Skeletal muscle tissue (tissue), 4 donors: Measurements from ENCODE around the gene SLC28A2. TPM values are rescaled to one million over a fixed set of nuclear protein-coding genes. Genes with fewer than 3 reads are reported as not detected.
"Not testable (repeated sequence)": the region's sequence is repeated elsewhere in the genome, so short reads cannot be mapped to it uniquely, and the experiment has no call there.

Experiments
- H3K27ac ChIP-seq: one replicate; pipeline ENCODE4 v1.7.0; 2013; ENCODE audit warnings: mild to moderate bottlenecking, low read depth, low read length, inconsistent platforms
- H3K27me3 ChIP-seq, 3 donors: one replicate each; pipeline ENCODE4 v1.7.0; 2013; ENCODE audit warnings: low read length in 3 of 3; ENCODE audit not compliant: control insufficient read depth in 3 of 3, insufficient read depth in 3 of 3
- H3K36me3 ChIP-seq, 3 donors: one replicate each; pipeline ENCODE4 v1.7.0; 2013; ENCODE audit warnings: low read length in 3 of 3; ENCODE audit not compliant: control insufficient read depth in 3 of 3, insufficient read depth in 3 of 3
- H3K4me1 ChIP-seq, 3 donors: one replicate each; pipeline ENCODE4 v1.7.0; 2013; ENCODE audit warnings: low read length in 3 of 3, mild to moderate bottlenecking in 3 of 3; ENCODE audit not compliant: control insufficient read depth in 3 of 3, insufficient read depth in 3 of 3
- H3K4me3 ChIP-seq, 3 donors: one replicate each; pipeline ENCODE4 v1.7.0; 2013; ENCODE audit warnings: low read length in 3 of 3
- H3K9ac ChIP-seq, 3 donors: one replicate each; pipeline ENCODE4 v1.7.0; 2013; ENCODE audit warnings: low read length in 3 of 3, mild to moderate bottlenecking in 3 of 3, moderate library complexity in 2 of 3, low read depth in 1 of 3
- H3K9me3 ChIP-seq, 3 donors: one replicate each; pipeline ENCODE4 v1.7.0; 2013; ENCODE audit warnings: low read length in 3 of 3; ENCODE audit not compliant: control insufficient read depth in 3 of 3
- total RNA-seq: library from RNA; depleted of rRNA; stranded (reverse); fragments of >200 nt; gene quantifications from one replicate; pipeline ENCODE4 v1.2.3, GENCODE V29; 2014
- donor health status: Osteomylitis.

SLC28A2 gene
- total RNA-seq, 1 donor from 2014 or later: not detected

DNA sequence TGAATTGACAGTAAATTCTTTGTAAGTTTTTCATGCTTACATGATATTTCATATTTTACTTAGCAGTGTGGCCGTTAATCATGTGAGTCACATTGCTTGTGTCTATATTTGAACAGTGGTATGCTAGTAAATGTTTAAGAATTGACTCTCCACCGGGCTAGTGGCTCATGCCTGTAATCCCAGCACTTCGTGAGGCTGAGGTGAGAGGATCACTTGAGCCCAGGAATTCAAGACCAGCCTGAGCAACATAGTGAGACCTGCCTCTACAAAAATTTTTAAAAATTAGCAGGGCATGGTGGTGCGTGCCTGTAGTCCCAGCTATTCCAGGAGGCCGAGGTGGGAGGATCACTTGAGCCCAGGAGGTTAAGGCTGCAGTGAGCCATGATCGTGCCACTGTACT is 2.8 kb downstream of the SLC28A2 start:
- not testable (repeated sequence) for H3K9ac ChIP-seq, H3K4me3 ChIP-seq, H3K9me3 ChIP-seq, H3K4me1 ChIP-seq, H3K27ac ChIP-seq, H3K36me3 ChIP-seq, H3K27me3 ChIP-seq

DNA sequence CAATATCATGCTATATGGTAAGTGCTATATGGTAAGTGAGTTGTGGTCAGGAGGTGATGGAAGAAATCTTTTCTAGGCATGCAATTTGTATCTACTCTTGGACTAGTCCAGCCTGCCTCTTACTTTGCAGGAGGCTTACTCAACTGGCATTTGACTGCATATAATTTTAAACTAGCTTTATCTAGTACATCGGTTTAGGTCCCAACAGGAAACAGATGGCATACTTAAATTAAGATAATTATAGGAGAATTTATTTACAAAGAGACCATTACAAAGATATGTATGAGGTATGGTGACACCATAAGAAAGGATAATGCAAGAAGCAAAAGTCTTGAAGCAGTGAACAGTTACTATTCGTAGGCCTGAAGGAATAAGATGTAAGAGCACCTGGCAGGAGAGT is 7.8 kb downstream of the SLC28A2 start:
- Histone ChIP-seq H3K27ac (no peak overlapping the region), H3K4me1 (no peaks in the 10 kb centered on the region), H3K4me3 (no peak overlapping the region), H3K36me3 (no peaks in the 10 kb centered on the region), H3K9ac (no peak overlapping the region), H3K27me3 (no peaks in the 10 kb centered on the region), H3K9me3 (peaks cover 0 to 2% (median 0%) of the 10 kb centered on the region in 3 donors)

DNA sequence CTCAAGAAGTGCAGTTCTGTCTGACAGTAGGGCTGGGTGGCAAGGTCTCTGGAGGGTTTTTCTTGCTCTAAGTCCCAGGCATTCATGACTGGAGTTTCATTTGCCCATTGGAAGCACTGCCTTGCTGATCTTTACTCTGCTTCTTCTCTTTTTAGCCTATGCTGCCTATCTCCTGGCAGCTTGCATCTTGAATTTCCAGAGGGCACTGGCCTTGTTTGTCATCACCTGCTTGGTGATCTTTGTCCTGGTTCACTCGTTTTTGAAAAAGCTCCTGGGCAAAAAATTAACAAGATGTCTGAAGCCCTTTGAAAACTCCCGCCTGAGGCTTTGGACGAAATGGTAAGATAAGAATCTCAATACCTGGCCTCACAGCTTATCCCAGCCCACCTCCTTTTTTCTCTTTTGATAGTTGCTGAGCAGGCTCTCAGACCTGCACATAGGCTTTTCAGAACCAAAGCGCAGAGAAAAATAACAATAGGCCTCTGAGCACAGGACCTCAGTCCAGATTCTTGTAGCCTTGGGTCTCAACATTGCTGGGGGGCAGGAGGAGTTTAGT is 10.9 kb downstream of the SLC28A2 start:
- no peaks in the 10 kb centered on the region for H3K4me1 ChIP-seq
- no peak overlapping the region for H3K4me3 ChIP-seq
- H3K9me3 ChIP-seq: peaks cover 0 to 2% (median 0%) of the 10 kb centered on the region in 3 donors
- no peaks in the 10 kb centered on the region for H3K36me3 ChIP-seq
- no peak overlapping the region for H3K27ac ChIP-seq
- no peaks in the 10 kb centered on the region for H3K27me3 ChIP-seq
- no peak overlapping the region for H3K9ac ChIP-seq

- Histone ChIP-seq H3K27ac (no peak overlapping the region), H3K36me3 (no peaks in the 10 kb centered on the region), H3K4me3 (no peak overlapping the region), H3K4me1 (no peaks in the 10 kb centered on the region), H3K27me3 (no peaks in the 10 kb centered on the region), H3K9me3 (peaks cover 0 to 2% (median 0%) of the 10 kb centered on the region in 3 donors), H3K9ac (no peak overlapping the region)
Measured at GRCh38 chr15:45263854-45264253, 11.8 kb downstream of the SLC28A2 start.

DNA sequence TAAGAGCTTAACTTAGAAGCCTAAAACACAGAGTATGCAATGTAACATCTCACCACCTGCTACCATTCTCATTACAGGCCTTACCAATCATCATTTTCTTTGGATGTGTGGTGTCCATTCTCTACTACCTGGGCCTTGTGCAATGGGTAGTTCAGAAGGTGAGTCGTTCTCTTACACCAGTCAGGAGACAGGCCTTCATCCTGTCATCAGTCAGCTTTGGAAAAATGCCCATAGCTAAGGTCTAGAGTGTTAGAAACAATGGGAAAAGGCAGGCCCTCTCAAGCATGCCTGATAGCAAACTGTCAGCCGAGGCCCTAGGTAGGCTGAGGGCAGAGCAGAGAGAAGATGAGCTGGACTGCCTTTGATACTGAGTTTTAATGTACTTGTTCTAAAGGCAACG is 13.5 kb downstream of the SLC28A2 start:
- Histone ChIP-seq H3K4me3 (no peak overlapping the region), H3K9me3 (peaks cover 0 to 2% (median 0%) of the 10 kb centered on the region in 3 donors), H3K9ac (no peak overlapping the region), H3K36me3 (no peaks in the 10 kb centered on the region), H3K27ac (no peak overlapping the region), H3K27me3 (no peaks in the 10 kb centered on the region), H3K4me1 (no peaks in the 10 kb centered on the region)

DNA sequence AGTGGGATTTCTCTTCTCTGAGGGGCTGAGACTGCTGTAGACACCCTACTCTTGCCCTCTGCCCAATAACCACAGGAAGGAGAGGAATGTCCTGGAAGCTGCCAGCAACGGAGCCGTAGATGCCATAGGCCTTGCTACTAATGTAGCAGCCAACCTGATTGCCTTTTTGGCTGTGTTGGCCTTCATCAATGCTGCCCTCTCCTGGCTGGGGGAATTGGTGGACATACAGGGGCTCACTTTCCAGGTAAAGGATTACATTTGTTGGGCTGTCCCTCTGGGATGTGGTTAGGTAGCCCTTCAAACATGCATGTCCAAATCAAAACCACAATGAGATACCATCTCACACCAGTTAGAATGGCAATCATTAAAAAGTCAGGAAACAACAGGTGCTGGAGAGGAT is 16.1 kb downstream of the SLC28A2 start:
- H3K27me3 ChIP-seq: no peaks in the 10 kb centered on the region
- H3K36me3 ChIP-seq: peaks cover 0 to 2% (median 0%) of the 10 kb centered on the region in 3 donors
- no peak overlapping the region for H3K9ac ChIP-seq
- peaks cover 0 to 2% (median 0%) of the 10 kb centered on the region in 3 donors for H3K9me3 ChIP-seq
- H3K27ac ChIP-seq: no peak overlapping the region
- H3K4me3 ChIP-seq: no peak overlapping the region
- H3K4me1 ChIP-seq: no peaks in the 10 kb centered on the region

DNA sequence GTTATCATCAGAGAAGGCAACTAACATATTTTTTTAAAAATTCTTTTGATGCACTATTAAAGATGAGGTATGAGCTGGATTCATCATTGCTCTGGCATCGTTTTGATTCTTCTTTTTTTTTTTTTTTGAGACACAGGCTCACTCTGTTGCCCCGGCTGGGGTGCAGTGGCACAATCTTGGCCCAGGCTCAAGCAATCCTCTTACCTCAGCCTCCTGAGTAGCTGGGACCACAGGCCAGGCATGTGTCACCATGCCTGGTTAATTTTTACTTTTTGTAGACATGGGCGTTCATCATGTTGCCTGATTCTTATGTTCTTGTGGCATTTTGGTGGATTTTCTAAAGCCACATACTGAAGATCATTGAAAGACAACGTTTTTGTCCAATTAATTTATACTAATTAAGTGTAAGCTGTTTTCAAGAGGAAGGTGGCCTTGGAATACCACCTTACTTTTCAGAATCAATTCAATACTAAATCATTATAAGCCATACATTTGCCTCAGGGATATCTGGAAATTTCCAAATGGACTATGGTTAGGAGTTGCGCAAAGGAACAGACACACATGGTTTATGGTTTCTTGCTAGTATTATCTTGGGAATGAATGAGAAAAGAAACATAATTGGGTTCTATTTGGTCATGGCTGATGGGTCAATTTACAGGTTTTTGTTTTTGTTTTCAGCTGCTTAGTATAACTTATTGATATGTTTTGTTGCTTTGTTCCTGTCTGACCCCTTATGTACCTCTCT is 22.8 kb downstream of the SLC28A2 start:
- Histone ChIP-seq H3K36me3 (peaks cover 0 to 2% (median 0%) of the 10 kb centered on the region in 3 donors), H3K27me3 (no peaks in the 10 kb centered on the region), H3K9ac (no peak overlapping the region), H3K4me1 (peaks cover 6 to 13% (median 8%) of the 10 kb centered on the region in 3 donors), H3K4me3 (no peak overlapping the region), H3K9me3 (no peaks in the 10 kb centered on the region), H3K27ac (no peak overlapping the region)

DNA sequence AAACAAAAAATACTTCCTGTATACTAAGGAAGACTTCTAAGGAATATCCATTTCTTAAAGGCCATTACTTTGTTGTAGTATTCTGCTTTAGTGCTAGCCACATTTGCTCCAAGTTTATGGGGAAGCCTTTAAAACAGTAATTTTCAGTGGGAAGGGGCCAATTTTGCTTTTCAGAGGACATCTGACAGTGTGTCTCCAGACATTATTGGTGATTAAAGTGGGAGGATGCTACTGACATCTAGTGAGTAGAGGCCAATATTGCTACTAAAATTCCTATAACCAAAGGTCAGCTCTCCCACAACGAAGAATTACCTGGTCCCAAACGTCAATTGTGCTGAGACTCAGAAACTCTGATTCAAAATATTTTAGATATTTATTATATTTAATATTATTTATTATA is 24.8 kb downstream of the SLC28A2 start:
- no peaks in the 10 kb centered on the region for H3K9me3 ChIP-seq
- H3K27me3 ChIP-seq: no peaks in the 10 kb centered on the region
- H3K9ac ChIP-seq: no peak overlapping the region
- no peak overlapping the region for H3K4me3 ChIP-seq
- H3K4me1 ChIP-seq: peaks cover 9 to 19% (median 9%) of the 10 kb centered on the region in 3 donors
- H3K27ac ChIP-seq: no peak overlapping the region
- no peaks in the 10 kb centered on the region for H3K36me3 ChIP-seq

DNA sequence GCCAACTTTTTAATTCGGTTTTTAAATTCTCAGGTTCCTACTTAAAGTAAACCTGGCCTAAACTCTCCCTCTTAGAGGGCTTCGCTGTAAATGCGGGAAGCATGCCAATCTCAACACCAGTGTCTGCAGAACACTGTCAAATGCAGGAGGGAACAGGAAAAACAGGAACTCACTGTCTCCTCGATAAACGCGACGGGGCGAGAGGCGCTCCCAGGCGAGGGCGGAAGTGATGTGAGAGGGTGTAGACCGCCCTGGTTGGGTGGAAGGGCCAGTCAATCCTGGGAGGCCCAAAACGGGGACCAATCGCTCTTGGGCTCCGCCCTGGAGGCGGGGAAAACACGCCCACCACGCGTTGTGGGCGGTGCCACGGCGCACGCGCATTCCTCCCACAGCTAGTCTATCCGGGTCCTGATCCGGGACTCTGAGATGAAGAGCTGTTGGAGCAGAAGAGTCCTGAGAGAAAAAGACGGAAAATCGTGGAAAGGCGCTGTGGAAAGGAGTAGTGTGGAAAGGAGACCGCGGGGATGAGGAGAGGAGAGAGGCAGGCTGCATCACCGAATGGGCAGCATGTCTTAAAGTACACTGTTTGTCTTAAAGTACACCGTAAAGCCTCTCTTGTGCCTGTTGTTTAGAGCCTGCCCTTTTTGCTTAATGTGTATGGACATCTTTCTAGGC is 27.1 kb downstream of the SLC28A2 start:
- H3K27ac ChIP-seq: peak overlapping the region; percentile 66
- peak overlapping the region; percentile 96 to 100 (median 97) for H3K4me3 ChIP-seq
- no peaks in the 10 kb centered on the region for H3K36me3 ChIP-seq
- peak overlapping the region; percentile 75 to 94 (median 93) for H3K9ac ChIP-seq
- H3K27me3 ChIP-seq: no peaks in the 10 kb centered on the region
- H3K4me1 ChIP-seq: peaks cover 9 to 19% (median 9%) of the 10 kb centered on the region in 3 donors
- H3K9me3 ChIP-seq: no peaks in the 10 kb centered on the region

GRCh38 chr15:45285413-45285812 is 33.4 kb downstream of the SLC28A2 start:
- Histone ChIP-seq H3K4me1 (no peaks in the 10 kb centered on the region), H3K9me3 (no peaks in the 10 kb centered on the region), H3K9ac (no peak overlapping the region), H3K27ac (no peak overlapping the region), H3K4me3 (no peak overlapping the region), H3K27me3 (no peaks in the 10 kb centered on the region), H3K36me3 (no peaks in the 10 kb centered on the region)
